ENCODE results near the gene DYRK3. TPM values are rescaled to one million over a fixed set of nuclear protein-coding genes. Genes with fewer than 3 reads are reported as not detected.

Gene DYRK3
- total RNA-seq, 1 donor from 2014 or later, result 3.2 TPM

DNA sequence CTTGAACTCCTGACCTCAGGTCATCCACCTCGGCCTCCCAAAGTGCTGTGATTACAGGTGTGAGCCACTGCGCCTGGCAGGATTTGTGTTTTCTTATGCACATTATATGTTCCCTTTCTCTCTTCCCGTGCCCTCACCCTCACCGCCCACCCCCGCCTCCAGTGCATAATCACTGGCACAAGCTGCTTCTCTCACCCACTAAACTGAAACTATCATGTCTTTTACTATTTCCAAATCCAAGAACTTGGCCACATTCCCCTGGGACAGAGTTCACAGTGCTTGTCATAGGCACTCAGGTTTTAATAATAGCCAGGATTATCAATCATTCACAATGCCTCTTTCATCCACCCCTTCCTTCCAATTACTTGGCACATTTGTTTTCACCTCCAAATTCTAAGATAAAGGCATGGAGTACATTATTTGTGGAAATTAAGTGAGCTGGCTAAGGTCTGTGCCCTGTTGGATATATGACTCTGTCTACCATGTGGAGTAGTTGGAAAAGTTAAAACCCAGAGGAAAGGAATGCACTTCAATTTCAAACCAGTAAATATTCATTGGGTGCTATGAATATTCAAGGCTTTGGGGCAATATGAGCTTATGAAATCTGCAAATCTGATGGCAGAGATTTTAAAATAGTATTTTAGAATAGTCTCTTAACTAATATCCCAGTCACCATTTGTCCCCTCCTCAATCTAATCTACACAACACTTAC, 31.8 kb downstream of the DYRK3 start:
- peaks cover 7% of the 10 kb centered on the region for H3K27me3 Mint-ChIP-seq (ENCODE audit: unreplicated experiment)
- H3K27ac Mint-ChIP-seq (ENCODE audit: unreplicated experiment), result no peak overlapping the region
- TF ChIP-seq CTCF (IDR thresholded peaks at IDR 0.05; ENCODE audit: unreplicated experiment), result no peak
- H3K4me3 Mint-ChIP-seq (ENCODE audit: unreplicated experiment), result no peak overlapping the region
- peaks cover 30% of the 10 kb centered on the region for H3K4me1 Mint-ChIP-seq (ENCODE audit: unreplicated experiment)
- no peak for DNase-seq (ENCODE audit: low spot score)
- no peaks in the 10 kb centered on the region for H3K36me3 Mint-ChIP-seq (ENCODE audit: low read depth, unreplicated experiment)
- no peaks in the 10 kb centered on the region for H3K9me3 Mint-ChIP-seq (ENCODE audit: unreplicated experiment)

GRCh38 chr1:206668351-206668750, 33.0 kb downstream of the DYRK3 start:
- Mint-ChIP-seq H3K4me1 (ENCODE audit: unreplicated experiment) (peaks cover 28% of the 10 kb centered on the region), H3K27ac (ENCODE audit: unreplicated experiment) (no peak overlapping the region), H3K4me3 (ENCODE audit: unreplicated experiment) (no peak overlapping the region), H3K36me3 (ENCODE audit: low read depth, unreplicated experiment) (no peaks in the 10 kb centered on the region), H3K27me3 (ENCODE audit: unreplicated experiment) (peaks cover 6% of the 10 kb centered on the region), H3K9me3 (ENCODE audit: unreplicated experiment) (no peaks in the 10 kb centered on the region)
- TF ChIP-seq CTCF (IDR thresholded peaks at IDR 0.05; ENCODE audit: unreplicated experiment), result no peak
- DNase-seq (ENCODE audit: low spot score), result no peak

GRCh38 chr1:206668874-206669410, 33.6 kb downstream of the DYRK3 start:
- DNase-seq (ENCODE audit: low spot score), result no peak
- no peak for TF ChIP-seq CTCF (IDR thresholded peaks at IDR 0.05; ENCODE audit: unreplicated experiment)
- Mint-ChIP-seq H3K27me3 (ENCODE audit: unreplicated experiment) (peaks cover 4% of the 10 kb centered on the region), H3K4me3 (ENCODE audit: unreplicated experiment) (no peak overlapping the region), H3K9me3 (ENCODE audit: unreplicated experiment) (no peaks in the 10 kb centered on the region), H3K27ac (ENCODE audit: unreplicated experiment) (no peak overlapping the region), H3K36me3 (ENCODE audit: low read depth, unreplicated experiment) (no peaks in the 10 kb centered on the region), H3K4me1 (ENCODE audit: unreplicated experiment) (peaks cover 25% of the 10 kb centered on the region)

DNA sequence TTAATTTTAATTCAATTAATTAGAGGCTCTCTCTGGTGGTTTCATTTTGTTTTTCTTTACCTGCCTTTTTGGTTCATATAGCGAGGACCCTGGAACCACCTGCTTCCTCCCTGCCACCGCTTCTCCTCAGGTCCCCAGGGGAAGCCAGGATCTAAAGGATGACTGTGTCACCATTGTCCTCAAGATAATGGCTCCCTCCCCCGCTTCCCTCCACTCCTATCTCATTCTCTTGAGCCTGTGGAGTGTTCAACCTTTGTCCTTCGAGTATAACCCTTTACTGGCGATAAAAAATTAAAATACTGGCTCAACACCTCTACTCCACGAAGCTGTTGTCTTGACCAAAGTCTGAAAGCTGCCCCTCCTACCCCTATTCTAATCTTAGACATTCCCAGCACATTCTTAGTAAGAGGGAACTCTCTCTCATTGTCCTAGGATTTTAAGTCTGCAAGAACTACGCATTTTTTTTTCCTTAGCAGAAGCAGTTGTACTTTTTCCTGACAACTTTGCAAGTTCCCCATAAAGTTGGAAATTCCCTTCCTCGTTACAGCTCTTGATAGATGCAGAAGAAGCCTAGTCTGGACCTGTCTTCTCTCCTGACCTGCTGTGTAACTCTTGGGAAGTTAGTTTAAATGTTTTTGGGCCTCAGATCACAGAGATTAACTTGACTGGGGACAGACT, 36.8 kb downstream of the DYRK3 start:
- Mint-ChIP-seq H3K36me3 (ENCODE audit: low read depth, unreplicated experiment) (no peaks in the 10 kb centered on the region), H3K4me1 (ENCODE audit: unreplicated experiment) (peaks cover 23% of the 10 kb centered on the region), H3K27ac (ENCODE audit: unreplicated experiment) (no peak overlapping the region), H3K27me3 (ENCODE audit: unreplicated experiment) (peaks cover 4% of the 10 kb centered on the region), H3K9me3 (ENCODE audit: unreplicated experiment) (no peaks in the 10 kb centered on the region), H3K4me3 (ENCODE audit: unreplicated experiment) (no peak overlapping the region)
- no peak for TF ChIP-seq CTCF (IDR thresholded peaks at IDR 0.05; ENCODE audit: unreplicated experiment)
- DNase-seq (ENCODE audit: low spot score), result no peak

Data from endothelial cell (in vitro differentiated cells).